IPS-NIHi11 (cell line): Measurements from ENCODE around the gene ZFHX3.
"Not testable (repeated sequence)": the region's sequence is repeated elsewhere in the genome, so short reads cannot be mapped to it uniquely, and the experiment has no call there.

Experiments used
- DNase-seq: peaks from one replicate; pipeline ENCODE4 v3.0.0; 2012; ENCODE audit warnings: mixed read lengths, low spot score

Gene ZFHX3

GRCh38 chr16:72996291-72997062, 51.5 kb downstream of the ZFHX3 start:
- no peak for DNase-seq

- not testable (repeated sequence) for DNase-seq
Measured at GRCh38 chr16:72995882-72996270, 52.1 kb downstream of the ZFHX3 start.

- DNase-seq = peak; percentile 65
Measured at GRCh38 chr16:72995151-72995881, 52.6 kb downstream of the ZFHX3 start.

- peak; percentile 57 for DNase-seq
Measured at GRCh38 chr16:72992142-72992601, 55.8 kb downstream of the ZFHX3 start.

- DNase-seq = no peak
Measured at GRCh38 chr16:72991644-72992043, 56.3 kb downstream of the ZFHX3 start.

GRCh38 chr16:72991211-72991610, 56.7 kb downstream of the ZFHX3 start:
- DNase-seq = no peak

GRCh38 chr16:72990571-72990970, 57.4 kb downstream of the ZFHX3 start:
- no peak for DNase-seq

- peak; percentile 65 for DNase-seq
Measured at GRCh38 chr16:72989579-72990551, 58.1 kb downstream of the ZFHX3 start.

- DNase-seq = not testable (repeated sequence)
Measured at GRCh38 chr16:72989203-72989578, 58.7 kb downstream of the ZFHX3 start.

GRCh38 chr16:72988569-72988968, 59.4 kb downstream of the ZFHX3 start:
- no peak for DNase-seq

- no peak for DNase-seq
Measured at GRCh38 chr16:72987480-72987901, 60.4 kb downstream of the ZFHX3 start.

- no peak for DNase-seq
Measured at GRCh38 chr16:72985995-72986394, 61.9 kb downstream of the ZFHX3 start.

- DNase-seq = no peak
Measured at GRCh38 chr16:72985148-72985941, 62.6 kb downstream of the ZFHX3 start.

GRCh38 chr16:72983728-72984350, 64.1 kb downstream of the ZFHX3 start:
- DNase-seq = no peak

- no peak for DNase-seq
Measured at GRCh38 chr16:72983241-72983640, 64.7 kb downstream of the ZFHX3 start.

GRCh38 chr16:72979974-72980373, 68.0 kb downstream of the ZFHX3 start:
- DNase-seq = no peak

- DNase-seq = no peak
Measured at GRCh38 chr16:72978212-72978611, 69.7 kb downstream of the ZFHX3 start.

- DNase-seq = no peak
Measured at GRCh38 chr16:72977127-72977526, 70.8 kb downstream of the ZFHX3 start.

- no peak for DNase-seq
Measured at GRCh38 chr16:72976438-72977064, 71.4 kb downstream of the ZFHX3 start.

GRCh38 chr16:72975809-72976437, 72.0 kb downstream of the ZFHX3 start:
- no peak for DNase-seq
